GM12872 (cell line): ENCODE results near the gene TRAP1.
A peak's percentile ranks its signal among the peaks of the same experiment; 100 is the strongest.

Experiments
- CTCF ChIP-seq: IDR thresholded peaks from 3 replicates; pipeline ENCODE4 v1.5.1; 2011; ENCODE audit warnings: low read depth, mild to moderate bottlenecking, low read length, moderate library complexity; ENCODE audit not compliant: insufficient read depth

The TRAP1 gene

DNA sequence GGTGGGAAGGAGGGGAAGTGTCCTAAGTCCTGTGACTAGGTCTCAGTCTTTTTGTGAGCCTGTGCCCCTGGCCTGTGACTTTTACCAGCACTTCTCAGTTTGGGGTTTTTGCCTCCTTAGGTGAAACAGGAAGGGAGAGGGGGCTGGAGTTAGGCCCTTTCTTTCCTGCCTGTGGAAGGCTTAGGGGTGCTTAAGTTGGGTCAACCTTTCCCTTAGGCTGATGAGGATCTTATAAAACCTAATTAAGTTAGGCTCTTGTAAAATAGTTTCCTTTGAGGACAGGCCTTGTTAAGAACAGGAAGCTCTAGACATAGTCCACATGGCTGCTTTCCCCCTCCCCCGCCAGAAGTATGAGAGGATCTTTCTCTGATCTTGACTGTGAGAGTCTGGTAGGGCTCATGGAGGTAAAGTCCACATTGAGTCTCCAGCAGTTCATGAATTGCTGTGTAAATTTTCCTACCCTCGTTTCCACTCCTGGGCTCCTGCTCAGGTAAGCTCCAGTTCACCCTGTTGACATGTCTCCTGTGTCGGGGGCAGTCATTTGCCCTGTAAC is 79.9 kb downstream of the TRAP1 start:
- no peak for TF ChIP-seq CTCF

DNA sequence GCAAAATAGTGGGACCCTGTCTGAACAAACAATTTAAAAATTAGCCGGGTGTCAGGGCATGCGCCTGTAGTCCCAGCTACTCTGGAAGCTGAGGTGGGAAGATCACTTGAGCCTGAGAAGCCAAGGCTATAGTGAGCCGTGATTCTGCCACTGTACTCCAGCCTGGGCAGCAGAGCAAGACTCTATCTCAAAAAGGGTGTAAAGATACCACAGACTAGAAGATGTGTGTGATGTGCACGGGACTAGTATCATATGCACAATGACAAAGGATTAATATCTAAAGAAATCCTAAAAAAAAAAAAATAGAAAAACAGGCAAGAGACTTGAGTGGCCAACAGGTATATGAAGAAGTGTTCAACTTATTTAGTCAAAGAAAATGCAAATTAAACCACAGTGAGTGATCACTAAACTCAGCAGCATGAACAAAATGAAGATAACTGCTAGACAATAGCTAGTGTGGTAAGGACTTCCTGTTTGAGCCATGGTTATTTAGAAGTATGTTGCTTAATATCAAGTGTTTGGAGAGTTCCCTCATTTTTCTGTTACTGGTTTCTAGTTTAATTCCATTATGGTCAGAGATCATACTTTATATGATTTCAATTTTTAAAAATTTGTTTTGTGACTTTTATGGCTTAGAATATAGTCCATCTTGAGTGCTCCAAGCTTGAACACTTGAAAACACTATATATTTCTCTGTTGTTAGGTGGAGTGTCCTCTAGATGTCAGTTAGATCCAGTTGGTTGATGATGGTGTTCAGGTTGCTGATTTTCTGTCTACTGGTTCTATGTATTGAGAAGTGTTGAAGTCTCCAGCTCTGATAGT is 91.2 kb downstream of the TRAP1 start:
- TF ChIP-seq CTCF: 0 out of 3 replicates have a peak, but pooled peaks have one; percentile 9

DNA sequence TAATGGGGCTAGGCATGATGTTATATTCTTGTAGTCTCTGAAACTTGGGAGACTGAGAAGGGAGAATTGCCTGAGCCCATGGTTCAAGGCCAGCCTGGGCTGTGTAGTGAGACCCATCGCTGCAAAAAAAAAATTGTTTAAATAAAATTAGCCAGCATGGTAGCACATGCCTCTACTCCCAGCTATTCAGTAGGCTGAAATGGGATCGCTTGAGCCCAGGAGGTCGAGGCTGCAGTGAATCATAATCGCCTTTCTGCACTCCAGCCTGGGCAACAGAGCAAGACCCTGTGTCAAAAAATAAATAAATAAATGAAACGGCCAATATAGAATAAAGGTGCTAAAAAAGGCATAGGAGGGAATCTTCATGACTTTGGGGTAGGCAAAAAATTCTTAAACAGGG is 92.0 kb downstream of the TRAP1 start:
- no peak for TF ChIP-seq CTCF

DNA sequence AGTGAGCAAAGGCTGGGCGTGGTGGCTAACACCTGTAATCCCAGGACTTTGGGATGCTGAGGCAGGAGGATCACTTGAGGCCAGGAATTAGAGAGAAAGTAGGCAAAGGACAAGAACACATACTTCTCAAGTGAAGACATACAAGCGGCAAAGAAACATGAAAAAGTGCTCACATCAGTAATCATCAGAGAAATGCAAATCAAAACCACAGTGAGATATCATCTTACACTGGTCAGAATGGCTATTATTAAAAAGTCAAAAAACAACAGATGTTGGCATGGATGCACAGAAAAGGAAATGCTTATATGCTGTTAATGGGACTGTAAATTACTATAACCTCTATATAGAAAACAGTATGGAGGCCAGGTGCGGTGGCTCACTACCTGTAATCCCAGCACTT is 93.7 kb downstream of the TRAP1 start:
- no peak for TF ChIP-seq CTCF

GRCh38 chr16:3618769-3619141 is 98.6 kb downstream of the TRAP1 start:
- no peak for TF ChIP-seq CTCF

DNA sequence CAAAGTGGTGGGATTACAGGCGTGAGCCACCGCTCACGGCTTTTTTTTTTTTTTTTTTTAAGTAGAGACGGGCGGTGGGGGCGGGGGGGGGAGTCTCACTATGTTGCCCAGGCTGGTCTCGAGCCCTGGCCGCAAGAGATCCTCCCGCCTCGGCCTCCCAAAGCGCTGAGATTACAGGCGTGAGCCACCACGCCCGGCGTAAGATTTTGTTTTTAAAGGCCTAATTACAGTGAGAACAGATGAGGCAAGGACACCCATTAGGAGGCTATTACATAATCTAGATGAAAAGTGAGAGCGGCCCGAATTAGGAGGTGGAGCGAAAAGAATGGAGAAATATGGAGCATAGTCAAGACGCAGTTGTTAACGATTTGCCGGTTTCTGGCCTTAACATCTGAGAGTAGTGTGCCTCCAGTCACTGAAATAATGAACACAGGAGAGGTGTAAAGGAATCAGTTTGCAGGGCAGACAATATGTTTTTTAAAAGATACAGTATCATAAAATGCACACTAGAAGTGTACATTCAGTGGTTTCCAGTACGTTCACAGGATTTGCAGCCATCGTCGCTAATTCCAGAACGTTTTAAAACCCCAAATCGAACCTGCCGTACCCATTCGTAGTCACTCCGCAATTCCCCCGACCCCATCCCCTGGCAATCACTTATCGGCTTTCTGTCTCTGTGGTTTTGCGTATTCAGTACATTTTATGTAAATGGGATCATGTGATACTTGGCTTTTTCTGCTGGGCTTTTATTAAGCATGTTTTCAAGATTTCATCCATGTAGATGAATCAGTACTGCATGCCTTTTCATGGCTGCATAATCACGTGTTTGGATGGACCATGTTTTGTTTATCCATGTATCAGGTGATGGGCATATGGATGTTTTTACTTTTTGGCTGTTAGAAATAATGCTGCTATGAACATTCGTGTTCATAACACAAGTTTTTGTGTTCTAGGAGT is 104.5 kb downstream of the TRAP1 start:
- TF ChIP-seq CTCF: no peak
